Fibroblast of lung (primary cell): ENCODE results near the gene EVX1. TPM values are rescaled to one million over a fixed set of nuclear protein-coding genes. Genes with fewer than 3 reads are reported as not detected.

Experiments
- DNase-seq, 2 donors: peaks; one replicate each; pipeline versions ENCODE4 v3.0.0 to v3.0.0-alpha.2; 2010; ENCODE audit warnings: low read depth in 2 of 2
- H2AFZ ChIP-seq: 2 replicates; pipeline ENCODE4 v1.5.1; 2012; ENCODE audit warnings: low read length, control low read depth, inconsistent platforms
- H3K27ac ChIP-seq: 2 replicates; pipeline ENCODE4 v1.5.1; 2011; ENCODE audit warnings: low read length, control low read depth; ENCODE audit not compliant: insufficient read depth
- H3K27me3 ChIP-seq: 2 replicates; pipeline ENCODE4 v1.5.1; 2011; ENCODE audit warnings: mild to moderate bottlenecking, low read length; ENCODE audit not compliant: control insufficient read depth, insufficient read depth
- H3K36me3 ChIP-seq: 2 replicates; pipeline ENCODE4 v1.5.1; 2011; ENCODE audit warnings: low read length; ENCODE audit not compliant: control insufficient read depth, insufficient read depth
- H3K4me1 ChIP-seq: 2 replicates; pipeline ENCODE4 v1.5.1; 2011; ENCODE audit warnings: low read length; ENCODE audit not compliant: control insufficient read depth, insufficient read depth; ENCODE audit errors: extremely low read depth
- H3K4me2 ChIP-seq: 2 replicates; pipeline ENCODE4 v1.5.1; 2011; ENCODE audit warnings: low read length, control low read depth; ENCODE audit not compliant: insufficient read depth; ENCODE audit errors: extremely low read depth
- H3K4me3 ChIP-seq, 4 experiments: fragments of 200-600 bp in 1 of 4; sonication (generic) in 1 of 4; replicated peaks in 1 of 4; 2 replicates each; pipeline ENCODE4 v1.5.1; 2011 to 2016; ENCODE audit warnings: low read length in 4 of 4, low read depth in 3 of 4, mild to moderate bottlenecking in 3 of 4, control low read depth in 2 of 4, inconsistent platforms in 1 of 4, mixed read lengths in 1 of 4; ENCODE audit not compliant: insufficient read depth in 1 of 4; ENCODE audit errors: control extremely low read depth in 1 of 4
- H3K79me2 ChIP-seq: 2 replicates; pipeline ENCODE4 v1.5.1; 2012; ENCODE audit warnings: mild to moderate bottlenecking, low read length, inconsistent platforms; ENCODE audit not compliant: control insufficient read depth, insufficient read depth
- H3K9ac ChIP-seq: 2 replicates; pipeline ENCODE4 v1.5.1; 2011; ENCODE audit warnings: mild to moderate bottlenecking, low read length, control low read depth; ENCODE audit not compliant: insufficient read depth
- H3K9me3 ChIP-seq: 2 replicates; pipeline ENCODE4 v1.5.1; 2012; ENCODE audit warnings: low read depth, low read length; ENCODE audit not compliant: control insufficient read depth, insufficient read depth
- H4K20me1 ChIP-seq: 2 replicates; pipeline ENCODE4 v1.5.1; 2011; ENCODE audit warnings: low read length; ENCODE audit not compliant: control insufficient read depth, insufficient read depth; ENCODE audit errors: extremely low read depth
- CTCF ChIP-seq, 2 donors: IDR thresholded peaks in 1 of 2; conservative IDR thresholded peaks in 1 of 2; 1 replicate in 1 of 2; 2 replicates in 1 of 2; pipeline ENCODE4 v1.5.1; 2011 to 2012; ENCODE audit warnings: low read length in 2 of 2, control low read depth in 1 of 2, inconsistent platforms in 1 of 2, low read depth in 1 of 2, mild to moderate bottlenecking in 1 of 2
- EZH2 ChIP-seq: IDR thresholded peaks from 2 replicates; pipeline ENCODE4 v1.5.1; 2012; ENCODE audit warnings: low read length, control low read depth, mild to moderate bottlenecking; ENCODE audit errors: missing control alignments
- polyA plus RNA-seq, 2 donors: library from polyadenylated mRNA; depleted of rRNA in 1 of 2; stranded (reverse) in 1 of 2; unstranded in 1 of 2; fragments of >200 nt; gene quantifications; 2 replicates each; pipeline ENCODE4 v1.2.1, GENCODE V29; 2011 to 2012; ENCODE audit warnings: missing spikeins in 1 of 2
- total RNA-seq: library from RNA; depleted of rRNA; stranded (reverse); fragments of >200 nt; gene quantifications from 2 replicates; pipeline ENCODE4 v1.2.1, GENCODE V29; 2014

Gene EVX1
- total and polyA plus RNA-seq, 2 donors (not counting 1 experiment from before 2014, with no cell fraction given), result not detected

DNA sequence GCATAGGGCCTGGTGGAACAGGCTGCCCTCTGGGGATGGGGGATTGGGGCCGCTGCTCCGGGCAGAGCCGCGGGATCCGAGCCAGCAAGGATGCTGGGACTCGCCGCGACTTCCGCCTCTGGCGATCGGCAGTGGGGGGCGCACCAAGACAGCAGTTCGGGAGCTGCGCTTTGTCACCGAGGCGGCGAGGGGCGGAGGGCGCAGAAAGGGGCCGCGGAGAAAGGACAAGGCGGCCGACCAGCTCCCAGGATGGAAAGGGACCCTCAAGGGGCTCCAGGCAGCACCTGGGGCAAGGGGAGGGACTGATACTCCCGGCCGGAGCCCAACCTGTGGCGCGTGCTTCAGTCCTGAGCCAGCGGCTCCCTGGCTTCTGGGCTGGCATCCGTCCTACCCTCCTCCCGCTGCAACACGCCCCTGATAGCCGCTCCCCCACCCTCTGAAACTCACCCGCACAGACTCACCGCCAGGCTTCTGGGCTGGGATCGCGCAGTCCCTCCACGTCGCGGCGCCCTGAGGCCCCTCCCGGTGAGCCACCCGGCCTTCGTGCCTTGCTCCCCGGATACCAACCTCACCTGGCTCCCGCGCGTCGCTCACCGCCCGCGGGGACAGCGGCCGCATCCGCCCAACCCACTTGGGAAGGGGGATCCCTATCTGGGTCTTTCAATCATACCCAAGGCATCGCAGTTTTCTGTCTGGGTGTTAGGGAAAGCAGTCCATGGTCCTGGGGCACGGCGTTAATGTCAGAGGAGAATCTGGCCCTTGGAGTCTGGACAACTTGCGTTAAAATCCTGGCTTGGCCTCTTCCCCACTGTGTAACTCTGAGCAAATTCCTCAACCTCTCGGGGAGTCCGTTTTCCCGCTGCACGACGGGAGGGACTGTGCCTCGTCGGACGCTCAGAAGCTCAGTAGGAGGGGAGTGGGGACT lies 7.0 kb upstream of the EVX1 start:
- H3K9ac ChIP-seq, result no peak overlapping the region
- no peaks in the 10 kb centered on the region for H4K20me1 ChIP-seq
- no peaks in the 10 kb centered on the region for H3K9me3 ChIP-seq
- no peaks in the 10 kb centered on the region for H3K36me3 ChIP-seq
- peak in 1 of 2 donors; percentile 10 for DNase-seq
- no peak overlapping the region for H3K27ac ChIP-seq
- peak overlapping the region; percentile 33 for H2AFZ ChIP-seq
- H3K27me3 ChIP-seq, result peaks cover 53% of the 10 kb centered on the region
- peak overlapping the region; percentile 59 for H3K4me2 ChIP-seq
- H3K4me3 ChIP-seq, result peak overlapping the region; percentile 22 to 48 (median 36)
- TF ChIP-seq CTCF (conservative IDR thresholded peaks at IDR 0.05 in 1 of 2, IDR thresholded peaks at IDR 0.05 in 1 of 2; ENCODE audit: low read depth in 1 of 2, low read length in 2 of 2), result peak in 1 of 2 donors; percentile 25
- TF ChIP-seq EZH2, result peak; percentile 67
- no peaks in the 10 kb centered on the region for H3K4me1 ChIP-seq
- H3K79me2 ChIP-seq, result no peaks in the 10 kb centered on the region

- no peaks in the 10 kb centered on the region for H3K79me2 ChIP-seq
- TF ChIP-seq CTCF (conservative IDR thresholded peaks at IDR 0.05 in 1 of 2, IDR thresholded peaks at IDR 0.05 in 1 of 2; ENCODE audit: low read depth in 1 of 2, low read length in 2 of 2) (no peak), EZH2 (no peak)
- no peak overlapping the region for H3K4me3 ChIP-seq
- no peak overlapping the region for H3K9ac ChIP-seq
- H2AFZ ChIP-seq, result no peak overlapping the region
- DNase-seq, result peak in 1 of 2 donors; percentile 16
- H3K4me1 ChIP-seq, result no peaks in the 10 kb centered on the region
- no peak overlapping the region for H3K27ac ChIP-seq
- H4K20me1 ChIP-seq, result no peaks in the 10 kb centered on the region
- peaks cover 75% of the 10 kb centered on the region for H3K27me3 ChIP-seq
- no peaks in the 10 kb centered on the region for H3K36me3 ChIP-seq
- no peaks in the 10 kb centered on the region for H3K9me3 ChIP-seq
- H3K4me2 ChIP-seq, result no peak overlapping the region
Observed at GRCh38 chr7:27237735-27238334, 4.8 kb upstream of the EVX1 start.

- H3K9me3 ChIP-seq, result no peaks in the 10 kb centered on the region
- no peak overlapping the region for H3K9ac ChIP-seq
- peaks cover 85% of the 10 kb centered on the region for H3K27me3 ChIP-seq
- H3K27ac ChIP-seq, result no peak overlapping the region
- no peaks in the 10 kb centered on the region for H4K20me1 ChIP-seq
- TF ChIP-seq CTCF (conservative IDR thresholded peaks at IDR 0.05 in 1 of 2, IDR thresholded peaks at IDR 0.05 in 1 of 2; ENCODE audit: low read depth in 1 of 2, low read length in 2 of 2), result no peak
- TF ChIP-seq EZH2, result peak; percentile 87
- H3K4me1 ChIP-seq, result no peaks in the 10 kb centered on the region
- H3K79me2 ChIP-seq, result no peaks in the 10 kb centered on the region
- H3K4me2 ChIP-seq, result no peak overlapping the region
- H3K4me3 ChIP-seq, result no peak overlapping the region
- no peaks in the 10 kb centered on the region for H3K36me3 ChIP-seq
- no peak overlapping the region for H2AFZ ChIP-seq
- no peak for DNase-seq
Observed at GRCh38 chr7:27238979-27239386, 3.6 kb upstream of the EVX1 start.
